ENCODE data around the gene VPS13D.

DNA sequence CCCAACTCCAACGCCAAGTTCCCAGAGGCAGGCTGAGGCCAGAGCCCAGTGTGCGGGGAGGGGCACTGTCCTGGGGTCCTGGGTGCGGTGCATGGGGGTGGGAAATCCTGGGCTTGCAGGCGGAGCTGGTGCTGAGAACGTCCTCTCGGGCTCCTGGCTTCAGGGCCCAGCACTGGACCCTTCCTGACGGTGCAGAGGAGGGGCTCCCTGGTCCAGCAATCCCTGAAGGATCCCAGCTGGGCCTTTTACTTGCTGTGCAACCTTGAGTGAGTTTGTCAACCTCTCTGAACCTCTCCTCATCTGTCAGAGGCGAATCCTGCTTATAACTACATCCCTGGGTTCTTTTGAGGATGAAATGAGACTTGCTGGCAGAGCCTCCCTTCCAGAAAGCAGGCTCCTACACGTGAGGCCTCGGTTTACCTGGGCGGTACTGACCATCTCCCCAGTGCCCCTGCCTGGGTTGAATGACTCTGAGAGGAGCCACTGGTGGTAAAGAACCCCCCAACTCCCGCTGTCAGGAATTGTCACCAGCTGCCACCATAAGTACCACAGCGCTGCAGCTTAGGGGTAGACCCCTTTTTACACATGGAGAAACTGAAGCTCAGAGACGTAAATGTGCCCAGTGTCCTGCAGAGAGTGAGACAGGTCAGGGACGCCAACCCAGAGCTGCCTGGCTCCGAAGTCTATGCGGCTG, 310.9 kb downstream of the VPS13D start:
- no peak for TF ChIP-seq POLR2A (IDR thresholded peaks at IDR 0.05)
- TF ChIP-seq, protein P1, sequence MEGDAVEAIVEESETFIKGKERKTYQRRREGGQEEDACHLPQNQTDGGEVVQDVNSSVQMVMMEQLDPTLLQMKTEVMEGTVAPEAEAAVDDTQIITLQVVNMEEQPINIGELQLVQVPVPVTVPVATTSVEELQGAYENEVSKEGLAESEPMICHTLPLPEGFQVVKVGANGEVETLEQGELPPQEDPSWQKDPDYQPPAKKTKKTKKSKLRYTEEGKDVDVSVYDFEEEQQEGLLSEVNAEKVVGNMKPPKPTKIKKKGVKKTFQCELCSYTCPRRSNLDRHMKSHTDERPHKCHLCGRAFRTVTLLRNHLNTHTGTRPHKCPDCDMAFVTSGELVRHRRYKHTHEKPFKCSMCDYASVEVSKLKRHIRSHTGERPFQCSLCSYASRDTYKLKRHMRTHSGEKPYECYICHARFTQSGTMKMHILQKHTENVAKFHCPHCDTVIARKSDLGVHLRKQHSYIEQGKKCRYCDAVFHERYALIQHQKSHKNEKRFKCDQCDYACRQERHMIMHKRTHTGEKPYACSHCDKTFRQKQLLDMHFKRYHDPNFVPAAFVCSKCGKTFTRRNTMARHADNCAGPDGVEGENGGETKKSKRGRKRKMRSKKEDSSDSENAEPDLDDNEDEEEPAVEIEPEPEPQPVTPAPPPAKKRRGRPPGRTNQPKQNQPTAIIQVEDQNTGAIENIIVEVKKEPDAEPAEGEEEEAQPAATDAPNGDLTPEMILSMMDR (IDR thresholded peaks at IDR 0.05): no peak

Measured in testis (tissue), 2 donors.